GM19023 (cell line): ENCODE measurements around the gene CCDC73.

Experiments
- ATAC-seq: cut with Tn5 transposase; IDR thresholded peaks from one replicate; pipeline ENCODE4 v1.9.1; 2021; ENCODE audit warnings: mild to moderate bottlenecking, moderate library complexity; ENCODE audit not compliant: unreplicated experiment

Gene CCDC73

GRCh38 chr11:32555091-32555490 is 239.4 kb downstream of the CCDC73 start:
- no peak for ATAC-seq
